CD4-positive, alpha-beta T cell (primary cell): Measurements from ENCODE around the gene PRKAR2B. TPM values are rescaled to one million over a fixed set of nuclear protein-coding genes. Genes with fewer than 3 reads are reported as not detected.
A peak's percentile ranks its signal among the peaks of the same experiment; 100 is the strongest.

ENCODE experiments used
- ATAC-seq: fragments of 200-7000 bp; cut with Tn5 transposase; one replicate; pipeline ENCODE4 v1.10.0; 2022; ENCODE audit warnings: mild to moderate bottlenecking; ENCODE audit not compliant: poor library complexity
- CTCF ChIA-PET: fragments of 350-600 bp; sonication (Branson Sonifier 250); formaldehyde crosslinking; loops from one replicate; lab custom pipeline; 2021; ENCODE audit warnings: antibody characterized with exemption, inconsistent platforms; lab: Charles Lee
- POLR2A ChIA-PET: fragments of 350-600 bp; sonication (Branson Sonifier 250); formaldehyde crosslinking; loops from one replicate; lab custom pipeline; 2021; ENCODE audit warnings: antibody characterized with exemption, inconsistent platforms; lab: Charles Lee
- DNase-seq, 14 experiments: peaks; one replicate each; pipeline ENCODE4 v3.0.0-alpha.2; 2013 to 2020; ENCODE audit warnings: mixed read lengths in 2 of 14
- H3K27ac ChIP-seq, 2 donors: one replicate each; pipeline versions ENCODE4 v1.5.1 to v1.7.0; 2013; ENCODE audit warnings: low read length in 2 of 2, low read depth in 1 of 2, mild to moderate bottlenecking in 1 of 2
- H3K27me3 ChIP-seq, 2 experiments: 1 replicate in 1 of 2; 2 replicates in 1 of 2; pipeline versions ENCODE4 v1.6.1 to v1.7.0; 2013; ENCODE audit warnings: low read length in 2 of 2, control low read depth in 1 of 2, mild to moderate bottlenecking in 1 of 2, moderate library complexity in 1 of 2; ENCODE audit not compliant: insufficient read depth in 2 of 2, control insufficient read depth in 1 of 2
- H3K36me3 ChIP-seq: one replicate; pipeline ENCODE4 v1.6.1; 2013; ENCODE audit warnings: low read length, control low read depth; ENCODE audit not compliant: insufficient read depth
- H3K4me1 ChIP-seq: one replicate; pipeline ENCODE4 v1.6.1; 2013; ENCODE audit warnings: low read length, control low read depth; ENCODE audit not compliant: insufficient read depth
- H3K4me3 ChIP-seq: one replicate; pipeline ENCODE4 v1.5.1; 2013; ENCODE audit warnings: mild to moderate bottlenecking, low read length, moderate library complexity
- H3K9me3 ChIP-seq, 2 experiments: 1 replicate in 1 of 2; 2 replicates in 1 of 2; pipeline versions ENCODE4 v1.6.1 to v1.7.0; 2013; ENCODE audit warnings: low read length in 2 of 2, mild to moderate bottlenecking in 2 of 2, control low read depth in 1 of 2, moderate library complexity in 1 of 2; ENCODE audit not compliant: control insufficient read depth in 1 of 2, insufficient read depth in 1 of 2
- H3K27ac Mint-ChIP-seq: one replicate; pipeline ENCODE4 v1.8.0; 2020; ENCODE audit warnings: mixed read lengths
- H3K27me3 Mint-ChIP-seq: one replicate; pipeline ENCODE4 v1.8.0; 2021; ENCODE audit warnings: mixed read lengths
- H3K36me3 Mint-ChIP-seq: one replicate; pipeline ENCODE4 v1.8.0; 2021; ENCODE audit warnings: low read depth, mixed read lengths
- H3K4me1 Mint-ChIP-seq: one replicate; pipeline ENCODE4 v1.8.0; 2021; ENCODE audit warnings: low read depth, mixed read lengths
- H3K4me3 Mint-ChIP-seq: one replicate; pipeline ENCODE4 v1.8.0; 2020; ENCODE audit warnings: mild to moderate bottlenecking, mixed read lengths
- H3K9me3 Mint-ChIP-seq: one replicate; pipeline ENCODE4 v1.8.0; 2020; ENCODE audit warnings: mixed read lengths
- CTCF ChIP-seq: fragments of 200-600 bp; IDR thresholded peaks from one replicate; pipeline ENCODE4 v1.8.0; 2022; ENCODE audit warnings: antibody characterized with exemption, mild to moderate bottlenecking
- intact Hi-C, 2 experiments: fragments of 100-400 bp; cut with DNase I in 1 of 2; cut with micrococcal nuclease in 1 of 2; formaldehyde crosslinking; loops; one replicate each; pipeline versions ENCODE4 v1.15.1 to v1.9.0; 2023 to 2025; cut with DNase I, micrococcal nuclease
- total RNA-seq, 174 experiments: library from RNA in 2 of 174; stranded (reverse) in 2 of 174; gene quantifications; one replicate each; pipeline ENCODE4 v1.2.3 and lab custom pipeline; 2021 to 2026

The PRKAR2B gene
- total RNA-seq, 2 experiments from 2014 or later = 0.41 to 0.42 TPM

GRCh38 chr7:107123392-107123791 lies 78.9 kb downstream of the PRKAR2B start:
- ChIA-PET POLR2A (interaction anchor here (2.3 kb wide), 1 partner anchor 45 kb away, joined by 11 read pairs; the partner anchor contains the start of gene HBP1), CTCF (interaction anchor here (1.4 kb wide), 1 partner anchor 24 kb away, joined by 4 read pairs; no protein-coding TSS in a partner anchor)
- H3K27ac Mint-ChIP-seq = no peak overlapping the region
- peaks cover 26% of the 10 kb centered on the region for H3K4me1 Mint-ChIP-seq
- no peaks in the 10 kb centered on the region for H3K9me3 Mint-ChIP-seq
- no peaks in the 10 kb centered on the region for H3K27me3 Mint-ChIP-seq
- no peaks in the 10 kb centered on the region for H3K36me3 ChIP-seq
- no peak overlapping the region for H3K4me3 ChIP-seq
- no peak for TF ChIP-seq CTCF
- DNase-seq (no peak), ATAC-seq (no peak)
- no peak overlapping the region for H3K4me3 Mint-ChIP-seq
- intact Hi-C loops = loop anchor here in 1 of 2 experiments (10.0 kb wide), 1 partner anchor 79 kb away; the partner anchor contains the start of gene PRKAR2B
- no peaks in the 10 kb centered on the region for H3K36me3 Mint-ChIP-seq
- peaks cover 15% of the 10 kb centered on the region for H3K4me1 ChIP-seq
- no peaks in the 10 kb centered on the region for H3K9me3 ChIP-seq
- H3K27me3 ChIP-seq = no peaks in the 10 kb centered on the region
- H3K27ac ChIP-seq = no peak overlapping the region

- Histone ChIP-seq H3K36me3 (no peaks in the 10 kb centered on the region), H3K27ac (peak overlapping the region in 1 of 2 donors; percentile 4), H3K9me3 (no peaks in the 10 kb centered on the region), H3K27me3 (no peaks in the 10 kb centered on the region), H3K4me1 (peaks cover 15% of the 10 kb centered on the region), H3K4me3 (no peak overlapping the region)
- ATAC-seq = no peak
- Mint-ChIP-seq H3K9me3 (no peaks in the 10 kb centered on the region), H3K4me1 (peaks cover 26% of the 10 kb centered on the region), H3K36me3 (no peaks in the 10 kb centered on the region), H3K4me3 (peak overlapping the region; percentile 86), H3K27ac (peak overlapping the region; percentile 83), H3K27me3 (no peaks in the 10 kb centered on the region)
- DNase-seq = no peak
- no peak for TF ChIP-seq CTCF
- intact Hi-C loops = loop anchor here in 1 of 2 experiments (10.0 kb wide), 1 partner anchor 81 kb away; the partner anchor contains the start of gene PRKAR2B
- POLR2A ChIA-PET = interaction anchor here (0.8 to 2.6 kb wide), 5 partner anchors 43 to 178 kb away, joined by 3 to 73 read pairs (median 5); partner anchors contain the start of gene HBP1
- CTCF ChIA-PET = interaction anchor here (0.7 to 2.0 kb wide), 2 partner anchors 22 to 1138 kb away, joined by 3 to 8 read pairs; no protein-coding TSS in a partner anchor
Observed at GRCh38 chr7:107125475-107125874, 81.0 kb downstream of the PRKAR2B start.

- ChIA-PET POLR2A (no interaction called here), CTCF (no interaction called here)
- Histone ChIP-seq H3K27ac (no peak overlapping the region), H3K4me1 (peaks cover 15% of the 10 kb centered on the region), H3K9me3 (no peaks in the 10 kb centered on the region), H3K36me3 (no peaks in the 10 kb centered on the region), H3K27me3 (no peaks in the 10 kb centered on the region), H3K4me3 (no peak overlapping the region)
- no peaks in the 10 kb centered on the region for H3K9me3 Mint-ChIP-seq
- ATAC-seq (no peak), DNase-seq (no peak)
- H3K4me1 Mint-ChIP-seq = peaks cover 26% of the 10 kb centered on the region
- H3K4me3 Mint-ChIP-seq = no peak overlapping the region
- peak overlapping the region; percentile 83 for H3K27ac Mint-ChIP-seq
- H3K27me3 Mint-ChIP-seq = no peaks in the 10 kb centered on the region
- intact Hi-C loops = loop anchor here in 1 of 2 experiments (10.0 kb wide), 1 partner anchor 83 kb away; the partner anchor contains the start of gene PRKAR2B
- TF ChIP-seq CTCF = no peak
- H3K36me3 Mint-ChIP-seq = no peaks in the 10 kb centered on the region
Observed at GRCh38 chr7:107128217-107128616, 83.7 kb downstream of the PRKAR2B start.
